SU-DHL-6 (cell line): ENCODE data around the gene ERBB2.

ENCODE experiments used
- H2AFZ ChIP-seq: fragments of 200-600 bp; sonication (generic); 2 replicates; pipeline ENCODE4 v1.6.1; 2014; ENCODE audit warnings: low read depth, mild to moderate bottlenecking, moderate library complexity, mixed read lengths, antibody characterized with exemption, low read length; ENCODE audit not compliant: severe bottlenecking
- H3F3A ChIP-seq: fragments of 200-600 bp; shearing (Covaris generic); 2 replicates; pipeline ENCODE4 v1.6.0; 2016; ENCODE audit warnings: antibody characterized with exemption, mild to moderate bottlenecking; ENCODE audit not compliant: insufficient read depth
- H3K27ac ChIP-seq: fragments of 200-600 bp; sonication (generic); 2 replicates; pipeline ENCODE4 v1.5.1; 2016; ENCODE audit warnings: low read depth, mild to moderate bottlenecking, low read length, moderate library complexity, mixed read lengths
- H3K27me3 ChIP-seq: fragments of 200-600 bp; sonication (generic), shearing (Covaris generic); 2 replicates; pipeline ENCODE4 v1.6.0; 2014; ENCODE audit warnings: mild to moderate bottlenecking, low read length
- H3K36me3 ChIP-seq: fragments of 200-600 bp; sonication (generic); 2 replicates; pipeline ENCODE4 v1.6.1; 2014; ENCODE audit warnings: mild to moderate bottlenecking, low read length, mixed read lengths
- H3K4me2 ChIP-seq: fragments of 300-600, 200-600 bp; shearing (Covaris generic), sonication (generic); 2 replicates; pipeline ENCODE4 v1.6.0; 2014; ENCODE audit warnings: low read length, low read depth, mild to moderate bottlenecking; ENCODE audit not compliant: poor library complexity, severe bottlenecking
- H3K4me3 ChIP-seq: fragments of 200-600 bp; sonication (generic); 2 replicates; pipeline ENCODE4 v1.5.1; 2014; ENCODE audit warnings: antibody characterized with exemption, low read length, mild to moderate bottlenecking, mixed read lengths; ENCODE audit not compliant: insufficient read depth, poor library complexity, severe bottlenecking
- H3K79me2 ChIP-seq: fragments of 200-600 bp; sonication (generic); 2 replicates; pipeline ENCODE4 v1.6.1; 2014; ENCODE audit warnings: mild to moderate bottlenecking, low read length, moderate library complexity; ENCODE audit not compliant: insufficient read depth
- H3K9ac ChIP-seq: fragments of 200-600 bp; sonication (generic); 2 replicates; pipeline ENCODE4 v1.7.0; 2014; ENCODE audit warnings: mild to moderate bottlenecking, low read length
- H3K9me2 ChIP-seq: fragments of 200-600 bp; sonication (generic); replicated peaks from 2 replicates; pipeline ENCODE4 v1.6.1; 2014; ENCODE audit warnings: low read length; ENCODE audit not compliant: insufficient read depth
- H3K9me3 ChIP-seq: fragments of 200-600 bp; sonication (generic); 2 replicates; pipeline ENCODE4 v1.6.1; 2014; ENCODE audit warnings: low read length, mixed read lengths; ENCODE audit not compliant: insufficient read depth
- H4K20me1 ChIP-seq: fragments of 200-600 bp; sonication (generic); 2 replicates; pipeline ENCODE4 v1.6.1; 2014; ENCODE audit warnings: low read depth, mild to moderate bottlenecking, antibody characterized with exemption, low read length, moderate library complexity, mixed read lengths
- EZH2phosphoT487 ChIP-seq: fragments of 200-600 bp; sonication (generic), shearing (Covaris generic); conservative IDR thresholded peaks from 2 replicates; pipeline ENCODE4 v1.6.1; 2018; ENCODE audit warnings: mild to moderate bottlenecking, antibody characterized with exemption, low read length, moderate library complexity, mixed read lengths
- TF ChIP-seq, protein P1 (sequence below): fragments of 200-600 bp; sonication (generic); IDR thresholded peaks from one replicate; pipeline ENCODE4 v1.5.1; 2017; ENCODE audit warnings: antibody characterized with exemption, mild to moderate bottlenecking, low read length, moderate library complexity; ENCODE audit not compliant: insufficient read depth, poor library complexity, severe bottlenecking

Gene ERBB2

DNA sequence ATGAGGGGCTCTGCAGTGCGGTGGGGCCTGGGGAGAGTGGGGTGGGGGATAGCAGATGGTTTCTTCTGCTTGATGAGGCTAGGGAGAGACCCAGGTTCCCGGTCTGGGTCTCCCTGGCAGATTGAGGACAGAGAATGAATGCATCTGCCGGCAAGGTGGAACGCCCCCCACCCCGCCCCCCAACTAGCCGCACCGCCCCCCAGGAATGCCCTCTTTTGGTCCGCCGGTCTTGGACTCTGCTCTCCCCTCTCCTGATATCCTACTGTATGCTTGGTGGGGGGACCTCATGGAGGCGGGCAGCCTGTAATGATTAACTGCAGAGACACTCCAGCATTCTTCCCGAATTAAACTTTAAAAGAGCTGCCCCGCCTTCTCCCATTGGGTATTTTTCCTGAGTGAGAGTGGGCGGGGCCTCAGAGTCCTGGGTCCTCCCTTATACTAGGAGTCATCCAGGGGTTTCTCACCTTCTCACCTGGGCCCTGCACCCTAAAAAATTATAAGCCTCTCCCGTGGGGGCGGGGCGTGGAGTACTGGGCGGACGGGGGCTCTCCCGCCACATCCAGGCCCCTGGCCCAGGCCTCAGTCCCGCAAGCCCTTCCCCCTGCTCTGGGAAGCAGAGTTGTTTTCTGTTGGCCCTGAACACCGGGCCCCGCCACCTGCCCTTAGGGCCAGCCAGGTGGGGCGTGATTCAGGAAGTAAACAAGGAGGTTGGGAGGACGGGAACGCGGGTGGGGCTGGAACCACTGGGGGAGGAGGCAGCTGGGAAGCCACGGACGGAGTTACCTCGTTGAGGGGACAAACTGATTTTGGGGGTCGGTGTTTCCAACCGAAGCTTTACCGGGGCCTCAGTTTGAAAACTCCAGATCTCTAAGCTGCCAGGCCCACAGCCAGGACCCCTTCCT is 39.4 kb downstream of the ERBB2 start:
- H3K9me2 ChIP-seq: no peaks in the 10 kb centered on the region
- no peak overlapping the region for H3K4me3 ChIP-seq

DNA sequence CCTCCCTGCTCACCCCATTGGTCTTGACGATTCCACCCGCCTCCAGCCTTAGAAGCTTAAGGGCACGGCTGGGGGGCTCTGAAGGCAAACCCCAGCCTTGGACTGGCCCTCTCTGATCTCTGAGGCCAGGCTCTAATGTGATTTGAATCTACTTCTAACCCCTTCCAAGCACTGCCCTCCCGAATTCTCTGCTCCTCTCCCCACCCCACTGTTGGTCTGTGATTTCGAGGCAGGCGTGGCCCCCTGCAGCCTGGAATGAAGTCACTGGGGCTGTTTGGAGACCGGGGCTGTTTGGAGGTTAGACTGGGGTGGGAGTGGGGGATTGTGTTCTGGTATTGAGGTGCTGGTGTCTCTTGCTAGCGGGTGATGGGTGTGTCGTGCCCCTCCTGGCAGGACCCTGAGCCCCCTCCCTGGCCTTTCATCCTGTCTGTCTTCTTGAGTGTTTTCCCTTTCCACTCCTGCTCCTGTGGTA is 40.1 kb downstream of the ERBB2 start:
- no peak overlapping the region for H3K4me3 ChIP-seq
- H3K4me2 ChIP-seq: no peak overlapping the region
- no peak overlapping the region for H3K27ac ChIP-seq

More for the DNA sequence above, 39.4 kb downstream of the ERBB2 start:
- no peak overlapping the region for H3K27ac ChIP-seq
- H3K9me3 ChIP-seq: no peaks in the 10 kb centered on the region
- H3F3A ChIP-seq: no peaks in the 10 kb centered on the region
- no peak overlapping the region for H3K4me2 ChIP-seq
- H3K79me2 ChIP-seq: no peaks in the 10 kb centered on the region
- no peaks in the 10 kb centered on the region for H4K20me1 ChIP-seq
- TF ChIP-seq, protein P1, sequence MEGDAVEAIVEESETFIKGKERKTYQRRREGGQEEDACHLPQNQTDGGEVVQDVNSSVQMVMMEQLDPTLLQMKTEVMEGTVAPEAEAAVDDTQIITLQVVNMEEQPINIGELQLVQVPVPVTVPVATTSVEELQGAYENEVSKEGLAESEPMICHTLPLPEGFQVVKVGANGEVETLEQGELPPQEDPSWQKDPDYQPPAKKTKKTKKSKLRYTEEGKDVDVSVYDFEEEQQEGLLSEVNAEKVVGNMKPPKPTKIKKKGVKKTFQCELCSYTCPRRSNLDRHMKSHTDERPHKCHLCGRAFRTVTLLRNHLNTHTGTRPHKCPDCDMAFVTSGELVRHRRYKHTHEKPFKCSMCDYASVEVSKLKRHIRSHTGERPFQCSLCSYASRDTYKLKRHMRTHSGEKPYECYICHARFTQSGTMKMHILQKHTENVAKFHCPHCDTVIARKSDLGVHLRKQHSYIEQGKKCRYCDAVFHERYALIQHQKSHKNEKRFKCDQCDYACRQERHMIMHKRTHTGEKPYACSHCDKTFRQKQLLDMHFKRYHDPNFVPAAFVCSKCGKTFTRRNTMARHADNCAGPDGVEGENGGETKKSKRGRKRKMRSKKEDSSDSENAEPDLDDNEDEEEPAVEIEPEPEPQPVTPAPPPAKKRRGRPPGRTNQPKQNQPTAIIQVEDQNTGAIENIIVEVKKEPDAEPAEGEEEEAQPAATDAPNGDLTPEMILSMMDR: no peak
- 0 out of 2 replicates have a peak, but pooled peaks have one; percentile 35 for TF ChIP-seq EZH2phosphoT487
- H3K36me3 ChIP-seq: no peaks in the 10 kb centered on the region
- H3K27me3 ChIP-seq: no peaks in the 10 kb centered on the region
- no peak overlapping the region for H3K9ac ChIP-seq
- H2AFZ ChIP-seq: no peak overlapping the region

DNA sequence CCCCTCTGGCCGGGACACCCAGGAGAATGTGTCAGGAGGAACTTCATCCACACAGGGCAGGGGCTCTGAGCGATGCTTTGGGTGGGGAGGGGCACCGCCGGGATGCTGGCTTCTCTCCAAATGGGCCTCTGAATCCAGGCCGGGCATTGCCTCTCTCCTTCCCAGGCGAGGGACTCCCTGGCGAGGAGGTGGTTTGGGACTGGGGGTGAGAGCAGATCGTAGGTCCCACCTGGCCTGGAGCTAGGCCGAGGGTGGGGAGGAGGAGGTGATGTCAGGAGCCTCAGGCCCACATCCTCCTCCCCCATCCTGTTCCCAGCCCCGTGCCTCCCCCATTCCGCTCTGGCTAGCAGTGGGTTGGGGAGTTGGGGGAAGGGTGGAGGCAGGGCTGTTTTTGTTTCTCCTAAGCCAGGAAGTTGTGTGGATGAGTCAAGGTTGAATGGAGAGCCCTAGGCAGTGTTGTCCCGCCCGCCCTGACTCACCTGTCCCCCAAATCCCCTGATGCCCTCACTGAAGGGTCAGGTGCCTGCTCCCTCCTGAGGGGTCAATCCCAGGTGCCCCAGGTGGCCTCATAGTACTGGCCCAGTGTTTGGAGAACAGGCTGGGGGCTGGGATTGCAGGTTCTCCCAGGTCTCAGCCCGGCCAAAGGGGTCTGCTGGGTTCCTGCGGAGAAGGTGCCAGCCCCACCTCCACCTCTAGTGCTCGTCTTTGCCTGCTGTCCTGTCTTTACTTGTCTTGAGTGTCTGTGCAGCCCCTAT is 40.7 kb downstream of the ERBB2 start:
- Histone ChIP-seq H3K36me3 (no peaks in the 10 kb centered on the region), H3K79me2 (no peaks in the 10 kb centered on the region), H3F3A (no peaks in the 10 kb centered on the region), H2AFZ (no peak overlapping the region), H3K9me2 (no peaks in the 10 kb centered on the region), H3K27ac (no peak overlapping the region), H3K4me2 (no peak overlapping the region), H3K9ac (no peak overlapping the region), H4K20me1 (no peaks in the 10 kb centered on the region), H3K4me3 (no peak overlapping the region), H3K9me3 (no peaks in the 10 kb centered on the region), H3K27me3 (no peaks in the 10 kb centered on the region)
- no peak for TF ChIP-seq EZH2phosphoT487
- TF ChIP-seq, protein P1: no peak

More for the DNA sequence above, 40.1 kb downstream of the ERBB2 start:
- H3K9me2 ChIP-seq: no peaks in the 10 kb centered on the region
- no peaks in the 10 kb centered on the region for H3K9me3 ChIP-seq
- no peaks in the 10 kb centered on the region for H3K27me3 ChIP-seq
- no peak overlapping the region for H2AFZ ChIP-seq
- H3K9ac ChIP-seq: no peak overlapping the region
- no peaks in the 10 kb centered on the region for H3K79me2 ChIP-seq
- H4K20me1 ChIP-seq: no peaks in the 10 kb centered on the region
- no peaks in the 10 kb centered on the region for H3F3A ChIP-seq
- H3K36me3 ChIP-seq: no peaks in the 10 kb centered on the region
- TF ChIP-seq, protein P1: no peak
- no peak for TF ChIP-seq EZH2phosphoT487
